GM12874 (cell line): Measurements from ENCODE around the gene PIGL.

ENCODE experiments used
- CTCF ChIP-seq: IDR thresholded peaks from 2 replicates; pipeline ENCODE4 v1.5.1; 2011; ENCODE audit warnings: low read depth, mild to moderate bottlenecking, control low read depth, low read length, moderate library complexity; ENCODE audit not compliant: insufficient read depth

PIGL gene

GRCh38 chr17:16286009-16286946 is 69.3 kb downstream of the PIGL start:
- no peak for TF ChIP-seq CTCF

- TF ChIP-seq CTCF = peak; percentile 51
These were observed 70.0 kb downstream of the PIGL start for GRCh38 chr17:16286947-16287562.

GRCh38 chr17:16287563-16288027 is 70.6 kb downstream of the PIGL start:
- TF ChIP-seq CTCF = no peak

- no peak for TF ChIP-seq CTCF
These were observed 72.0 kb downstream of the PIGL start for GRCh38 chr17:16288860-16289571.

GRCh38 chr17:16293931-16294330 is 76.9 kb downstream of the PIGL start:
- no peak for TF ChIP-seq CTCF

GRCh38 chr17:16294560-16294959 is 77.5 kb downstream of the PIGL start:
- TF ChIP-seq CTCF = no peak

GRCh38 chr17:16297367-16298139 is 80.5 kb downstream of the PIGL start:
- TF ChIP-seq CTCF = no peak
